ENCODE data around the gene RCSD1.

The RCSD1 gene

DNA sequence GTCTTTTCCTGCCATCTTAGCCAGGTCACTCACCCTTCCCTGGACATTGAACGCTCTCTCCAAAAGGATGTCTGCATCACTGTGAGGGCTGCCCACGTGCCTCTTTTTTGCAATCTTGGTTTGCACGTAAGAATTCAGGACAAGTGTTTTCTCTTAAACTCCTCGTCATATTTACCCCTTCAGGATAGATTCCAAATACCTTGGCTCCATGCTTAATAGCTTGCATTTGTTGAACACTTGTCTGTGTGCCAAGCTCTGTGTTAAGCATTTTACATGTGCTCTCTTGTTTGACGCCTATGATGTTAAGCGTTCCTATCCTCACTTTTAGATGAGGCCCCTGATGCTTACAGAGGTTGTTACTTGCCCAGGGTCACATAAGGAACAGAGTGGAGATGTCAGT, 29.8 kb downstream of the RCSD1 start:
- H3K27ac ChIP-seq (ENCODE audit: low read length): peak overlapping the region; percentile 28; the same call in 1 of the 2 replicates
- no peaks in the 10 kb centered on the region for H3K27me3 ChIP-seq (ENCODE audit: insufficient read depth, low read length, poor library complexity)
- no peaks in the 10 kb centered on the region for H3K9me3 ChIP-seq (ENCODE audit: insufficient read depth, low read length, severe bottlenecking)
- ATAC-seq (ENCODE audit: insufficient read depth, low read depth): no peak
- peaks cover 90% of the 10 kb centered on the region for H4K20me1 ChIP-seq (ENCODE audit: insufficient read depth, low read length)
- H3K79me2 ChIP-seq (ENCODE audit: insufficient read depth, low read length): peaks cover 100% of the 10 kb centered on the region
- H3K4me3 ChIP-seq (ENCODE audit: low read depth in 1 of 2, low read length in 2 of 2): no peak overlapping the region
- TF ChIP-seq EZH2 (IDR thresholded peaks at IDR 0.05; ENCODE audit: borderline replicate concordance, low read depth, low read length, severe bottlenecking): no peak
- TF ChIP-seq, protein P1, sequence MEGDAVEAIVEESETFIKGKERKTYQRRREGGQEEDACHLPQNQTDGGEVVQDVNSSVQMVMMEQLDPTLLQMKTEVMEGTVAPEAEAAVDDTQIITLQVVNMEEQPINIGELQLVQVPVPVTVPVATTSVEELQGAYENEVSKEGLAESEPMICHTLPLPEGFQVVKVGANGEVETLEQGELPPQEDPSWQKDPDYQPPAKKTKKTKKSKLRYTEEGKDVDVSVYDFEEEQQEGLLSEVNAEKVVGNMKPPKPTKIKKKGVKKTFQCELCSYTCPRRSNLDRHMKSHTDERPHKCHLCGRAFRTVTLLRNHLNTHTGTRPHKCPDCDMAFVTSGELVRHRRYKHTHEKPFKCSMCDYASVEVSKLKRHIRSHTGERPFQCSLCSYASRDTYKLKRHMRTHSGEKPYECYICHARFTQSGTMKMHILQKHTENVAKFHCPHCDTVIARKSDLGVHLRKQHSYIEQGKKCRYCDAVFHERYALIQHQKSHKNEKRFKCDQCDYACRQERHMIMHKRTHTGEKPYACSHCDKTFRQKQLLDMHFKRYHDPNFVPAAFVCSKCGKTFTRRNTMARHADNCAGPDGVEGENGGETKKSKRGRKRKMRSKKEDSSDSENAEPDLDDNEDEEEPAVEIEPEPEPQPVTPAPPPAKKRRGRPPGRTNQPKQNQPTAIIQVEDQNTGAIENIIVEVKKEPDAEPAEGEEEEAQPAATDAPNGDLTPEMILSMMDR (IDR thresholded peaks at IDR 0.05; ENCODE audit: borderline replicate concordance, extremely low read depth, low read length, poor library complexity, severe bottlenecking): no peak
- peaks cover 3% of the 10 kb centered on the region; the same call in 1 of the 2 replicates for H3K4me1 ChIP-seq (ENCODE audit: insufficient read depth, low read length)
- peaks cover 93% of the 10 kb centered on the region for H3K36me3 ChIP-seq (ENCODE audit: insufficient read depth, low read length)
- DNase-seq: no peak
- H2AFZ ChIP-seq (ENCODE audit: low read depth, low read length): no peak overlapping the region
- H3K9ac ChIP-seq (ENCODE audit: low read depth, low read length): no peak overlapping the region
- H3K4me2 ChIP-seq (ENCODE audit: insufficient read depth, low read length): no peak overlapping the region

GRCh38 chr1:167661527-167662426, 31.7 kb downstream of the RCSD1 start:
- no peak overlapping the region for H3K4me2 ChIP-seq (ENCODE audit: insufficient read depth, low read length)
- TF ChIP-seq, protein P1 (IDR thresholded peaks at IDR 0.05; ENCODE audit: borderline replicate concordance, extremely low read depth, low read length, poor library complexity, severe bottlenecking): no peak
- TF ChIP-seq EZH2 (IDR thresholded peaks at IDR 0.05; ENCODE audit: borderline replicate concordance, low read depth, low read length, severe bottlenecking): no peak
- ATAC-seq (ENCODE audit: insufficient read depth, low read depth): no peak
- H3K36me3 ChIP-seq (ENCODE audit: insufficient read depth, low read length): peaks cover 91% of the 10 kb centered on the region
- DNase-seq: no peak
- H3K9me3 ChIP-seq (ENCODE audit: insufficient read depth, low read length, severe bottlenecking): no peaks in the 10 kb centered on the region
- no peak overlapping the region for H3K9ac ChIP-seq (ENCODE audit: low read depth, low read length)
- H3K27me3 ChIP-seq (ENCODE audit: insufficient read depth, low read length, poor library complexity): no peaks in the 10 kb centered on the region
- no peak overlapping the region for H3K27ac ChIP-seq (ENCODE audit: low read length)
- H2AFZ ChIP-seq (ENCODE audit: low read depth, low read length): no peak overlapping the region
- H3K4me1 ChIP-seq (ENCODE audit: insufficient read depth, low read length): no peaks in the 10 kb centered on the region
- peaks cover 100% of the 10 kb centered on the region for H3K79me2 ChIP-seq (ENCODE audit: insufficient read depth, low read length)
- no peak overlapping the region for H3K4me3 ChIP-seq (ENCODE audit: low read depth in 1 of 2, low read length in 2 of 2)
- H4K20me1 ChIP-seq (ENCODE audit: insufficient read depth, low read length): peaks cover 90% of the 10 kb centered on the region

DNA sequence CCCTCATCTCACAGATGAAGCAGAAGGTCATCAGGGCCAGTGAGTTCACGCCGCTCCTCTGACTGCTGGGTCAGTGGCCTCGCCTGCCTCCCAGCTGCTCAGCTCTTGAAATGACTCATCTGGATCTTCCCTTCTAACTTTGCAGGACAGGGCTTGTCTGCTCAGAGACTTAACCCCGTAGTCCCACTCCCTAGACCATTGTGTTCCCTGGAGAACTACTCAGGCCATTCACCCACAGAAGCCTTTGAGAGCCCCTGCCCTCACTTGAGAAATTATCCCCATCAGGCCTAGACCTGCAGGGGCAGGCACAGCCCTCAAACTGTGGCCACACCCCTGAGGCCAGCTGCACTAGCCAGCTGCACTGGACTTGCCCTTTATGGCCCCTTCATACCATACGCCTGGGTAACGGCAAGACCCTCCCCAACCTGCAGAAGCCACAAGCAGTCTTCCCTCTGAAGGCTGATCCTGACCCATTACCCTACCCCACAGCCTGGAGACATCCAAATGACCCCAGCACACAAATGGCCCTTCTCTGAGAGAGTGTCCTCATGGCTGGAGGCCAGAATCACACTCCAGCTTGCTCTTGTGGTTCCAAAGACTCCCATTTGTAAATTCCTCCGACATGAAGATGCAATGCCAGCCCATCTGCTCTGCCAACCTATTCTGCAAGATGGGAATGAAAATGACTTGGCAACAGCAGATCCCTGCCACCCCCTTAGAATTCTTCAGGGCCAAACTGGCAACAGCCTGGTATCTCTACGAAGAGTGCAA, 33.2 kb downstream of the RCSD1 start:
- no peaks in the 10 kb centered on the region for H3K27me3 ChIP-seq (ENCODE audit: insufficient read depth, low read length, poor library complexity)
- peaks cover 85% of the 10 kb centered on the region for H4K20me1 ChIP-seq (ENCODE audit: insufficient read depth, low read length)
- peaks cover 100% of the 10 kb centered on the region for H3K79me2 ChIP-seq (ENCODE audit: insufficient read depth, low read length)
- H3K4me3 ChIP-seq (ENCODE audit: low read depth in 1 of 2, low read length in 2 of 2): no peak overlapping the region
- H3K4me2 ChIP-seq (ENCODE audit: insufficient read depth, low read length): no peak overlapping the region
- ATAC-seq (ENCODE audit: insufficient read depth, low read depth) (no peak), DNase-seq (no peak)
- H3K9ac ChIP-seq (ENCODE audit: low read depth, low read length): no peak overlapping the region
- no peaks in the 10 kb centered on the region for H3K4me1 ChIP-seq (ENCODE audit: insufficient read depth, low read length)
- H3K36me3 ChIP-seq (ENCODE audit: insufficient read depth, low read length): peaks cover 86% of the 10 kb centered on the region
- H2AFZ ChIP-seq (ENCODE audit: low read depth, low read length): no peak overlapping the region
- TF ChIP-seq, protein P1 (IDR thresholded peaks at IDR 0.05; ENCODE audit: borderline replicate concordance, extremely low read depth, low read length, poor library complexity, severe bottlenecking): no peak
- TF ChIP-seq EZH2 (IDR thresholded peaks at IDR 0.05; ENCODE audit: borderline replicate concordance, low read depth, low read length, severe bottlenecking): no peak
- no peaks in the 10 kb centered on the region for H3K9me3 ChIP-seq (ENCODE audit: insufficient read depth, low read length, severe bottlenecking)
- H3K27ac ChIP-seq (ENCODE audit: low read length): no peak overlapping the region; the same call in 1 of the 2 replicates
